PFSK-1 (cell line): ENCODE measurements around the gene ELOVL6.

ENCODE experiments used
- FOXP2 ChIP-seq: optimal IDR thresholded peaks from 2 replicates; pipeline ENCODE3; 2011; ENCODE audit warnings: borderline replicate concordance, control low read depth, inconsistent platforms; ENCODE audit not compliant: insufficient read depth; ENCODE audit errors: extremely low read length, extremely low read depth
- POLR2AphosphoS5 ChIP-seq: IDR thresholded peaks from 2 replicates; pipeline ENCODE4 v1.6.1; 2012; ENCODE audit warnings: low read depth, mild to moderate bottlenecking, control low read depth, low read length, moderate library complexity
- SIN3A ChIP-seq: IDR thresholded peaks from 2 replicates; pipeline ENCODE4 v1.6.1; 2012; ENCODE audit warnings: mild to moderate bottlenecking, low read length, moderate library complexity, borderline replicate concordance; ENCODE audit not compliant: insufficient read depth
- TAF1 ChIP-seq: IDR thresholded peaks from 2 replicates; pipeline ENCODE4 v1.6.1; 2012; ENCODE audit warnings: low read length, control low read depth, borderline replicate concordance; ENCODE audit not compliant: insufficient read depth
- TF ChIP-seq, protein P1 (sequence below), 2 experiments: IDR thresholded peaks; 2 replicates each; pipeline versions ENCODE4 v1.6.1 to v1.8.0; 2011 to 2012; ENCODE audit warnings: low read depth in 2 of 2, low read length in 2 of 2, control low read depth in 1 of 2, inconsistent platforms in 1 of 2, mild to moderate bottlenecking in 1 of 2, moderate library complexity in 1 of 2; ENCODE audit not compliant: insufficient read depth in 1 of 2

The ELOVL6 gene

DNA sequence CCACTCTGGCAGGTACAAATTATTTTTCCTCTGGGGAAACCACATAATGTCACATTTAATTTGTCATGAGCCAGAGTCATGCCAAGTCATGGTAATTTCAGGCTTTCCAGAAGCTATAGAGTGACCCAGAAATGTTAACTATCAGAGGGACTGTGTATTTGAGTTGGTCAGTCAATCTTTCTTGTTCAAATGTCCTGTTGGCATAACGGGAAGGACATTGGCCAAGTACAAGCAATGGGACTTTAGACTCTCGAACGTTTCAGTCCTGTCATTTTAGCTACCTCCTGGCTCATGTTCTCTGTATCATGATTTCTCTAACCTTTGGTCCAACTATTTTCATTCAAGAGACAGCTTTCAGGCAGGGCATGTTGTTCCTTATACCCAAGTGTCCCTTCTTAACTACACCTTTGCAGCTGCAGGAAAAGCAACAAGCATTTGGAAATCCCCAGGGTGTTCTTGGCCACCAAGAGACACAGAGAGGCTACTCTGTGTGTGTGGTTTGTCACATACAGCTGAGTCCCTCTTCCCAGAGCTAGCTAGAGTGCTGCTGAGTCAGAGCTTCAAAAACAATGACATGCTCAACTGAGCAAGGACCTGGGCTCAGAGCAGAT is 143.2 kb downstream of the ELOVL6 start:
- TF ChIP-seq FOXP2 = no peak
- no peak for TF ChIP-seq SIN3A
- no peak for TF ChIP-seq TAF1
- no peak for TF ChIP-seq POLR2AphosphoS5
- TF ChIP-seq, protein P1, sequence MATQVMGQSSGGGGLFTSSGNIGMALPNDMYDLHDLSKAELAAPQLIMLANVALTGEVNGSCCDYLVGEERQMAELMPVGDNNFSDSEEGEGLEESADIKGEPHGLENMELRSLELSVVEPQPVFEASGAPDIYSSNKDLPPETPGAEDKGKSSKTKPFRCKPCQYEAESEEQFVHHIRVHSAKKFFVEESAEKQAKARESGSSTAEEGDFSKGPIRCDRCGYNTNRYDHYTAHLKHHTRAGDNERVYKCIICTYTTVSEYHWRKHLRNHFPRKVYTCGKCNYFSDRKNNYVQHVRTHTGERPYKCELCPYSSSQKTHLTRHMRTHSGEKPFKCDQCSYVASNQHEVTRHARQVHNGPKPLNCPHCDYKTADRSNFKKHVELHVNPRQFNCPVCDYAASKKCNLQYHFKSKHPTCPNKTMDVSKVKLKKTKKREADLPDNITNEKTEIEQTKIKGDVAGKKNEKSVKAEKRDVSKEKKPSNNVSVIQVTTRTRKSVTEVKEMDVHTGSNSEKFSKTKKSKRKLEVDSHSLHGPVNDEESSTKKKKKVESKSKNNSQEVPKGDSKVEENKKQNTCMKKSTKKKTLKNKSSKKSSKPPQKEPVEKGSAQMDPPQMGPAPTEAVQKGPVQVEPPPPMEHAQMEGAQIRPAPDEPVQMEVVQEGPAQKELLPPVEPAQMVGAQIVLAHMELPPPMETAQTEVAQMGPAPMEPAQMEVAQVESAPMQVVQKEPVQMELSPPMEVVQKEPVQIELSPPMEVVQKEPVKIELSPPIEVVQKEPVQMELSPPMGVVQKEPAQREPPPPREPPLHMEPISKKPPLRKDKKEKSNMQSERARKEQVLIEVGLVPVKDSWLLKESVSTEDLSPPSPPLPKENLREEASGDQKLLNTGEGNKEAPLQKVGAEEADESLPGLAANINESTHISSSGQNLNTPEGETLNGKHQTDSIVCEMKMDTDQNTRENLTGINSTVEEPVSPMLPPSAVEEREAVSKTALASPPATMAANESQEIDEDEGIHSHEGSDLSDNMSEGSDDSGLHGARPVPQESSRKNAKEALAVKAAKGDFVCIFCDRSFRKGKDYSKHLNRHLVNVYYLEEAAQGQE (IDR thresholded peaks at IDR 0.05; ENCODE audit: insufficient read depth in 1 of 2, low read depth in 2 of 2, low read length in 2 of 2) = no peak

DNA sequence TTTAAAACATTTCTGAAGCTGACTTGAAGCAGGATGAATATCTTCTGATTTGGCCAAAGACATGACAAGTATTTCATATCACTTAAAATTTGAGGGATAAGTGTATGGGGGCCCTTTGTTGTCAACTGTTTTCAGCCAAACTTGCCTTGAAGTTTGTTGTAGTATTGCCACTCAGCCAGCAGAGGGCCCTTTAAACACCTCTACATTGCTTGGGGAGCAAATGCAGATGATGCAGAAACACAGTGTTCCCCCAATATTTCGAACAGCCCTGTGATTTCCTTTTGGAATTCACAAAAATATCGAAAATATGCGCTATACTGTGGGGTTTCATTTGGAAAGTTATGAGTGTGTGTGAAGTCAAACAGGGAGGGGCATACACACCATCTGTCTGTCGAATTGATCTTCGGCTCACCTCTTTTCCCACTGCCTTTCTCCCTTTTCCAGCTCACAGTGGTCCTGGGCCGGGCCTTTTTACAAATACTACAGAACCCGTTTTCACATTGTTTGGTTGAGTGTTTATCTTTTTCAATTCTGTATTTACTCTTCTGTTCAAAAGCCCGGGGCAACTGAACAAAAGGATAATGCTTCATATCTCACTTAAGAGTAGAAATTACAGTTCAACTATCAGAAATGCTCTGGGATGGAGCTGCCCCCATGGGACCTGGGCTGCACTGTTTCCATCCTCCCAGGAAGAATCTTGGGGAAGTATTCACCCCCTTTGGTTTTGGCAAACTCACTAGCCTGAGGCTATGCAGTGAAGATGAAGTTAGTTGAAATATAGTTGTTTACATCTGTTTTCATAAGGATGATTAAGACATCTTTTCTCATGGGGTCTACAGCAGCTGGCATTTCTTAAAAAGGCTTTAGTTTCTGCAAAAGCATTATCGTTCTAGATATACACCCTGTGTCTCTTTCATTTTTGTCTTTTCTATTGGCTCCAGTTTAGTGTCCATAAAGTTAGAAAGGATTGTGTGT is 148.2 kb downstream of the ELOVL6 start:
- no peak for TF ChIP-seq FOXP2
- TF ChIP-seq, protein P1 (IDR thresholded peaks at IDR 0.05; ENCODE audit: insufficient read depth in 1 of 2, low read depth in 2 of 2, low read length in 2 of 2) = no peak
- TF ChIP-seq POLR2AphosphoS5 = no peak
- no peak for TF ChIP-seq SIN3A
- TF ChIP-seq TAF1 = no peak

DNA sequence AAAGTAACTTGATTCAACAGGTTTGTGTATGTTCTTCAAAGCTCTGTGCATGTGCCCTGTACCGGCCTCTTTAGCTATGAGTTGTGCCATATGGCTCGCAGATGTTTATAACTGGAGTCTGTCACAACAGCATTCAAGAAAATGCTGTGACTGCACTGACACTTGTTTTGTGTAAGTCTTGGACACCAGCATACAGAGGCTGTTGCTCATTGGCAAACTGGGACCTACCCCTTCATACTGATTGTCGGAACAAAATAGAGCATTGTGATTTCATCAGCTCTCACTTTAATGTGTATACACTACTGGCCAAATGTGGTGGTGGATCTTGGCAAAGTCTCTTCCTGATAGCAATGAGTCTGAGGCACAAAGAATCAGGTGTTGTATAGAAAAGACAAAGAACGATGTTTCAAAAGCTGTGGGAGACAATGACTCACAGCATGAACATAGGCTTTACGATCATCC is 151.8 kb downstream of the ELOVL6 start:
- TF ChIP-seq POLR2AphosphoS5 (no peak), TAF1 (no peak), FOXP2 (no peak), SIN3A (no peak)
- TF ChIP-seq, protein P1 (IDR thresholded peaks at IDR 0.05; ENCODE audit: insufficient read depth in 1 of 2, low read depth in 2 of 2, low read length in 2 of 2) = no peak

DNA sequence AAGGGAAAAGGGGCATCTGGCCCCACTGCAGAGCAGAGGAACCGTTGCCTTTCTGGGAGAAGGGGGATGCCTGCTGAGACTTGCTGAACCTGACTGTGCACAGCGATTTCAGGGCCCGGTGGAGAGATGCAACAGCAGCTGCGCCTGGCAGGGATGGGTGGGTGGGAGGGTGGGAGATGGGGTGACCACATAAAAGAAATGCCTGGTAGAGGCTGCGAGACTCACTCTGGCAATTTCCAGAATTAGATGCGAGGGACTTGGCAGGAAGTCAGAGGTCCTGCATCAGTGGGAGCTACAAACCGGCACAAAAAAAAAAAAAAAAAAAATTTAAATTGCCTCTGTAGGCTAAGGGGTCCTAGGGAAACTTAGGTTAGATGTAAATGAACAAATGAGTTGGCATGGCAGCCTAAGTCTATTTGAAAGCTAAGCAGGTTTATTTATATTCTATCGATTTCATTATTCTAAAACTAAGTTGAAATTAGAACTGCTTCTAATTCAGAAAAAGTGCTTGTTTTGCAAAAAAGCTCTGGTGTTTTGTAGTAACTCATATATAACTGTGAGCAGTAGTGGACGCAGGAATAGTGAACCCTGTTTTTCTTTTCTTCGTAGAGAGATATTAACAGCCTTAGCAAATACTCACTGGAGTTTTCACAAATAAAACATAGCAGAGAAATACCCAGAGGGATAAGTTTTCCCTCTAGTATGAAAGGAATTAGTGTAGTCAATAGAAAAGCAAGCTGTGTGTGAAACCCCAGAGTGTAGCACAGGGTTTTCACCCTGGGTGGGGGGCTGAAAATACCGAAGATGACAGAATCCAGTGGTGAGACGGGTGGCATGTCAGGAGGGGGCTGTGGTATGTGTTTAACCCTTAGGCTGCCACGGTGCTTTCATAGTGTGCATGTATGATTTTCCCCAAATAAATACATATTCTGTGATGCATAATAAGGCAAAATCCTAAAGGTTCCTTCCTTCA is 155.6 kb downstream of the ELOVL6 start:
- TF ChIP-seq TAF1 = no peak
- no peak for TF ChIP-seq SIN3A

DNA sequence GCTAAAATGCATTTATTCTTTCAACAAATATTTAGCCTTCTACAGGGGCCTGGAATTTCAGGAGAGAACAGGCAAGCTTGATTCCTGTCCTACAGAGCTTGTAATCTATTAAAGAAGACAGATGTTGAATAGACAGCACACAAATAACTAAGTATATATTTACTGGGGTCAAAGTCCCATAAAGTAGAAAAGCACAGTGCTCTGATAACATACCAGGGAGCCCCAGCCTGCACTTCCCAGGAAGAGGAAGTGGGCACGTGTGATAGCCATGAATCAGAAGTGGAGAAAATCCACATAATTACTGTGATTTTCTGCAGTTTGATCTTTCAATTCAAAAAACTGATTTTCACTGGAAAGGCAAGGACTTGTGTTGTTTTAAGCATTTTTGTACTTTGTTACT is 156.7 kb downstream of the ELOVL6 start:
- TF ChIP-seq FOXP2 (no peak), POLR2AphosphoS5 (no peak), TAF1 (no peak), SIN3A (no peak)
- TF ChIP-seq, protein P1 (IDR thresholded peaks at IDR 0.05; ENCODE audit: insufficient read depth in 1 of 2, low read depth in 2 of 2, low read length in 2 of 2) = no peak
